Endothelial cell of umbilical vein (primary cell): ENCODE data around the gene GLCE. TPM values are rescaled to one million over a fixed set of nuclear protein-coding genes. Genes with fewer than 3 reads are reported as not detected.

Source experiments
- BruUV-seq: library from RNA; stranded (reverse); fragments of 400-500 nt; replicated peaks from 2 replicates; lab custom pipeline; 2021; lab: Mats Ljungman, UMichigan
- CTCF ChIA-PET: fragments of 300-600, 350-600 bp; sonication (Branson Sonifier 250); formaldehyde crosslinking; loops from one replicate; lab custom pipeline; 2021; ENCODE audit warnings: antibody characterized with exemption, inconsistent platforms; lab: Charles Lee
- POLR2A ChIA-PET: fragments of 300-600, 350-600 bp; sonication (Branson Sonifier 250); formaldehyde crosslinking; loops from one replicate; lab custom pipeline; 2021; ENCODE audit warnings: antibody characterized with exemption, inconsistent platforms; lab: Charles Lee
- DNase-seq: peaks from one replicate; pipeline ENCODE4 v3.0.0-alpha.2; 2011; ENCODE audit warnings: low read depth, low spot score
- FAIRE-seq: peaks from 2 replicates; lab custom pipeline; 2011; peaks lifted over from hg19 to GRCh38; lab: Jason Lieb, UNC
- H2AFZ ChIP-seq: 2 replicates; pipeline ENCODE4 v1.6.0; 2012; ENCODE audit warnings: low read depth, low read length, control low read depth, inconsistent platforms
- H3K27ac ChIP-seq: 2 replicates; pipeline ENCODE4 v1.5.1; 2011; ENCODE audit warnings: low read depth, mild to moderate bottlenecking, control low read depth, low read length, moderate library complexity; ENCODE audit not compliant: insufficient read depth
- H3K27me3 ChIP-seq, 2 experiments: 2 replicates each; pipeline versions ENCODE4 v1.6.0 to v1.6.1; 2011; ENCODE audit warnings: low read length in 2 of 2, mixed read lengths in 1 of 2; ENCODE audit not compliant: control insufficient read depth in 2 of 2, insufficient read depth in 2 of 2
- H3K36me3 ChIP-seq, 2 experiments: 2 replicates in 1 of 2; 3 replicates in 1 of 2; pipeline ENCODE4 v1.5.1; 2011; ENCODE audit warnings: low read length in 2 of 2, mild to moderate bottlenecking in 1 of 2, moderate library complexity in 1 of 2; ENCODE audit not compliant: control insufficient read depth in 2 of 2, insufficient read depth in 2 of 2; ENCODE audit errors: extremely low read depth in 1 of 2
- H3K4me1 ChIP-seq: 3 replicates; pipeline ENCODE4 v1.5.1; 2011; ENCODE audit warnings: mild to moderate bottlenecking, low read length; ENCODE audit not compliant: control insufficient read depth, insufficient read depth; ENCODE audit errors: extremely low read depth
- H3K4me2 ChIP-seq: 2 replicates; pipeline ENCODE4 v1.6.1; 2011; ENCODE audit warnings: low read length, control low read depth, mixed read lengths; ENCODE audit not compliant: insufficient read depth
- H3K4me3 ChIP-seq, 3 experiments: fragments of 200-600 bp in 1 of 3; sonication (generic), shearing (Covaris generic) in 1 of 3; replicated peaks in 1 of 3; 2 replicates each; pipeline ENCODE4 v1.5.1; 2011 to 2016; ENCODE audit warnings: control low read depth in 3 of 3, low read length in 3 of 3, mild to moderate bottlenecking in 2 of 3, inconsistent platforms in 1 of 3, low read depth in 1 of 3, moderate library complexity in 1 of 3; ENCODE audit not compliant: insufficient read depth in 1 of 3
- H3K79me2 ChIP-seq: 2 replicates; pipeline ENCODE4 v1.6.0; 2012; ENCODE audit warnings: low read length, inconsistent platforms; ENCODE audit not compliant: control insufficient read depth, insufficient read depth
- H3K9ac ChIP-seq: replicated peaks from 2 replicates; pipeline ENCODE3; 2011; ENCODE audit warnings: low read length, control low read depth; ENCODE audit not compliant: insufficient read depth; ENCODE audit errors: extremely low read depth
- H3K9me1 ChIP-seq: replicated peaks from 3 replicates; pipeline ENCODE4 v1.6.0; 2011; ENCODE audit warnings: mild to moderate bottlenecking, low read length; ENCODE audit not compliant: control insufficient read depth, insufficient read depth; ENCODE audit errors: extremely low read depth
- H3K9me3 ChIP-seq: replicated peaks from 2 replicates; pipeline ENCODE4 v1.5.1; 2012; ENCODE audit warnings: low read length, inconsistent platforms; ENCODE audit not compliant: control insufficient read depth, insufficient read depth
- H4K20me1 ChIP-seq: replicated peaks from 2 replicates; pipeline ENCODE3; 2011; ENCODE audit warnings: mild to moderate bottlenecking, low read length; ENCODE audit not compliant: control insufficient read depth, insufficient read depth; ENCODE audit errors: extremely low read depth
- EZH2 ChIP-seq: IDR thresholded peaks from 2 replicates; pipeline ENCODE4 v1.6.1; 2012; ENCODE audit warnings: borderline replicate concordance, low read depth, mild to moderate bottlenecking, moderate library complexity, low read length, inconsistent platforms; ENCODE audit not compliant: severe bottlenecking
- FOS ChIP-seq: IDR thresholded peaks from 2 replicates; pipeline ENCODE4 v1.6.1; 2011; ENCODE audit warnings: mild to moderate bottlenecking, low read length, moderate library complexity, borderline replicate concordance; ENCODE audit not compliant: insufficient read depth
- GATA2 ChIP-seq: IDR thresholded peaks from 2 replicates; pipeline ENCODE4 v1.7.0; 2011; ENCODE audit warnings: low read depth, mild to moderate bottlenecking, moderate library complexity, mixed read lengths, low read length; ENCODE audit not compliant: insufficient read length, insufficient read depth
- JUN ChIP-seq: IDR thresholded peaks from 2 replicates; pipeline ENCODE4 v1.6.1; 2011; ENCODE audit warnings: borderline replicate concordance, low read depth; ENCODE audit not compliant: insufficient read length, insufficient read depth
- MAX ChIP-seq: IDR thresholded peaks from 2 replicates; pipeline ENCODE4 v1.6.1; 2011; ENCODE audit not compliant: insufficient read depth, insufficient read length
- MYC ChIP-seq: IDR thresholded peaks from one replicate; pipeline ENCODE4 v1.6.1; 2011; ENCODE audit warnings: mild to moderate bottlenecking, low read depth, low read length
- POLR2A ChIP-seq: IDR thresholded peaks from 2 replicates; pipeline ENCODE4 v1.6.1; 2012; ENCODE audit warnings: low read depth, mild to moderate bottlenecking, control low read depth, low read length
- POLR2AphosphoS5 ChIP-seq: IDR thresholded peaks from 2 replicates; pipeline ENCODE4 v1.6.1; 2012; ENCODE audit warnings: low read depth, mild to moderate bottlenecking, control low read depth, low read length, moderate library complexity; ENCODE audit not compliant: insufficient read depth
- dilution Hi-C: fragments of 300-500 bp; cut with MboI; formaldehyde crosslinking; loops from one replicate; pipeline ENCODE4 v1.15.0; 2019; ENCODE audit warnings: low sequenced_read_pairs; ENCODE audit not compliant: extremely low pct_ligation_motif_present
- intact Hi-C: fragments of 100-400 bp; cut with micrococcal nuclease; formaldehyde crosslinking; loops from one replicate; pipeline ENCODE4 v1.10.0; 2022
- polyA plus RNA-seq, 4 experiments: library from polyadenylated mRNA; depleted of rRNA in 3 of 4; stranded (reverse) in 3 of 4; unstranded in 1 of 4; fragments of >200 nt; gene quantifications; 2 replicates each; pipeline versions ENCODE4 v1.2.1 to v1.2.3, GENCODE V29; 2011 to 2012; ENCODE audit warnings: missing spikeins in 1 of 4
- total RNA-seq: library from RNA; stranded (reverse); gene quantifications from 2 replicates; pipeline ENCODE4 v1.2.3, GENCODE V29; 2021
- TF ChIP-seq, protein P1 (sequence below), 2 donors: IDR thresholded peaks; 1 replicate in 1 of 2; 2 replicates in 1 of 2; pipeline ENCODE4 v1.5.1; 2011; ENCODE audit warnings: low read length in 2 of 2, mild to moderate bottlenecking in 2 of 2, moderate library complexity in 2 of 2, control low read depth in 1 of 2, inconsistent platforms in 1 of 2, low read depth in 1 of 2; ENCODE audit not compliant: insufficient read depth in 1 of 2; ENCODE audit errors: extremely low read depth in 1 of 2

Gene GLCE
- total and polyA plus RNA-seq, 2 donors (not counting 3 experiments of a cell fraction or from before 2014, with no cell fraction given) = 48.1 to 86.6 TPM

DNA sequence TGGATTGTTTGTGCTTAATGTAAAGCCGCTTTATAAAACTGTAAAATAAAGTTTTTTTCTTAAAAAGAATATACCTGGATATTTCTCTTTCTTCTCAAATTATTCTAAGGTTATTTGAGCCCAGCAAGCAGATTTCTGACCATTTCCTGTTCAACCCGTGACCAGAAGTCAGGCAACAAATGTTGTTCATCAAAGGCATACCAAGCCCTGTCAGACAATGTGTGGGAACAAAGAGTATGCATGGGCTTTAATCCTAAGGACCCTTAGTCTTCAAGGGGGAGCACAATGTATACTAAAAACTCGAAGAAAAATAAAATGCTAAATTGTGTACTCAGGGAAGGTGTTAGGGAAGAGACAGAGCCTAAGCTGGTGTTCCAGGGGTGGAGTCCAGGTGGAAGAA is 111.7 kb downstream of the GLCE start:
- TF ChIP-seq GATA2 (no peak), MYC (no peak), POLR2A (no peak), EZH2 (no peak), FOS (no peak), POLR2AphosphoS5 (no peak), MAX (no peak), JUN (no peak)
- TF ChIP-seq, protein P1, sequence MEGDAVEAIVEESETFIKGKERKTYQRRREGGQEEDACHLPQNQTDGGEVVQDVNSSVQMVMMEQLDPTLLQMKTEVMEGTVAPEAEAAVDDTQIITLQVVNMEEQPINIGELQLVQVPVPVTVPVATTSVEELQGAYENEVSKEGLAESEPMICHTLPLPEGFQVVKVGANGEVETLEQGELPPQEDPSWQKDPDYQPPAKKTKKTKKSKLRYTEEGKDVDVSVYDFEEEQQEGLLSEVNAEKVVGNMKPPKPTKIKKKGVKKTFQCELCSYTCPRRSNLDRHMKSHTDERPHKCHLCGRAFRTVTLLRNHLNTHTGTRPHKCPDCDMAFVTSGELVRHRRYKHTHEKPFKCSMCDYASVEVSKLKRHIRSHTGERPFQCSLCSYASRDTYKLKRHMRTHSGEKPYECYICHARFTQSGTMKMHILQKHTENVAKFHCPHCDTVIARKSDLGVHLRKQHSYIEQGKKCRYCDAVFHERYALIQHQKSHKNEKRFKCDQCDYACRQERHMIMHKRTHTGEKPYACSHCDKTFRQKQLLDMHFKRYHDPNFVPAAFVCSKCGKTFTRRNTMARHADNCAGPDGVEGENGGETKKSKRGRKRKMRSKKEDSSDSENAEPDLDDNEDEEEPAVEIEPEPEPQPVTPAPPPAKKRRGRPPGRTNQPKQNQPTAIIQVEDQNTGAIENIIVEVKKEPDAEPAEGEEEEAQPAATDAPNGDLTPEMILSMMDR (IDR thresholded peaks at IDR 0.05; ENCODE audit: extremely low read depth in 1 of 2, insufficient read depth in 1 of 2, low read depth in 1 of 2, low read length in 2 of 2) = no peak
- dilution Hi-C loops (no loop called here), intact Hi-C loops (no loop called here)
- ChIA-PET POLR2A (no interaction called here), CTCF (interaction anchor here (1.8 kb wide), 1 partner anchor 122 kb away, joined by 8 read pairs; no protein-coding TSS in a partner anchor)
- Histone ChIP-seq H3K9me1 (no peaks in the 10 kb centered on the region), H4K20me1 (no peaks in the 10 kb centered on the region), H3K27ac (no peak overlapping the region), H2AFZ (no peak overlapping the region), H3K36me3 (peaks cover 4 to 8% of the 10 kb centered on the region in 2 experiments), H3K79me2 (no peaks in the 10 kb centered on the region), H3K4me1 (no peaks in the 10 kb centered on the region), H3K27me3 (no peaks in the 10 kb centered on the region), H3K4me2 (no peak overlapping the region), H3K9ac (no peak overlapping the region), H3K9me3 (no peaks in the 10 kb centered on the region), H3K4me3 (no peak overlapping the region)
- BruUV-seq = no TSS peak
- FAIRE-seq (peak; percentile 28), DNase-seq (no peak)
